ENCODE measurements around the gene PLPPR2.

GRCh38 chr19:11414544-11414943, 59.3 kb downstream of the PLPPR2 start:
- TF ChIP-seq CTCF (conservative IDR thresholded peaks at IDR 0.05; ENCODE audit: low read length), result no peak
- no peak for TF ChIP-seq EZH2phosphoT487 (IDR thresholded peaks at IDR 0.05; ENCODE audit: borderline replicate concordance)

Data from Loucy (cell line).